Measurements from ENCODE around the gene VKORC1. TPM values are rescaled to one million over a fixed set of nuclear protein-coding genes. Genes with fewer than 3 reads are reported as not detected.

VKORC1 gene
- total and polyA plus RNA-seq, 2 experiments from 2014 or later, result 105 to 195 TPM

DNA sequence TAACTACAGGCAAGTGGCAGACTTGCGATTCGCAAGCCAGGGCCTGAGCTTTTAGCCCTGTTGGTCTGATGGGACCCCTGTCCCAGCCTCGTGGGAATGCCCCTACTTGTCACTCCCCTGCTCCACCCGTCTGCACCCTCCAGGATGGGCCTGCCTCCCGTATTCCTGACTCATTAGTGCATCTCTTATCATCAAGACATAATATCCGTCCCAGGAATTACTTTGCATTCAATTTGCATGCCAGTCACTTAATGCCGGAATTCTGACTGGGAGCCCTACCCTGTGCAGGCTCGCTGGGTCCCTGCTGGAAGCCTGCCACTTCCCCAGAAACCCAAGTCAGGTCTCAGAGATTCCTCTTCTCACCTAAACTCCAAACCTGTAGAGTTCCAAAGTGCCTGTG, 9.2 kb downstream of the VKORC1 start:
- Histone ChIP-seq H3K4me2 (no peak overlapping the region), H3K79me2 (no peaks in the 10 kb centered on the region), H3K27ac (no peak overlapping the region), H3K36me3 (replicated peaks; ENCODE audit: insufficient read depth, low read depth) (no peaks in the 10 kb centered on the region), H3K27me3 (no peaks in the 10 kb centered on the region), H4K20me1 (ENCODE audit: insufficient read depth, poor library complexity, severe bottlenecking) (no peaks in the 10 kb centered on the region), H3K4me3 (no peak overlapping the region), H3K9me3 (ENCODE audit: low read depth) (no peaks in the 10 kb centered on the region), H2AFZ (no peak overlapping the region), H3K4me1 (ENCODE audit: insufficient read depth) (no peaks in the 10 kb centered on the region), H3K9me2 (replicated peaks; ENCODE audit: insufficient read depth) (no peaks in the 10 kb centered on the region)
- DNase-seq (ENCODE audit: low spot score), result no peak
- 83% methylated on average over 8 of the region's 8 CpGs for WGBS (ENCODE audit: low lambda C conversion rate, missing lambda C conversion rate)
- TF ChIP-seq, protein P1, sequence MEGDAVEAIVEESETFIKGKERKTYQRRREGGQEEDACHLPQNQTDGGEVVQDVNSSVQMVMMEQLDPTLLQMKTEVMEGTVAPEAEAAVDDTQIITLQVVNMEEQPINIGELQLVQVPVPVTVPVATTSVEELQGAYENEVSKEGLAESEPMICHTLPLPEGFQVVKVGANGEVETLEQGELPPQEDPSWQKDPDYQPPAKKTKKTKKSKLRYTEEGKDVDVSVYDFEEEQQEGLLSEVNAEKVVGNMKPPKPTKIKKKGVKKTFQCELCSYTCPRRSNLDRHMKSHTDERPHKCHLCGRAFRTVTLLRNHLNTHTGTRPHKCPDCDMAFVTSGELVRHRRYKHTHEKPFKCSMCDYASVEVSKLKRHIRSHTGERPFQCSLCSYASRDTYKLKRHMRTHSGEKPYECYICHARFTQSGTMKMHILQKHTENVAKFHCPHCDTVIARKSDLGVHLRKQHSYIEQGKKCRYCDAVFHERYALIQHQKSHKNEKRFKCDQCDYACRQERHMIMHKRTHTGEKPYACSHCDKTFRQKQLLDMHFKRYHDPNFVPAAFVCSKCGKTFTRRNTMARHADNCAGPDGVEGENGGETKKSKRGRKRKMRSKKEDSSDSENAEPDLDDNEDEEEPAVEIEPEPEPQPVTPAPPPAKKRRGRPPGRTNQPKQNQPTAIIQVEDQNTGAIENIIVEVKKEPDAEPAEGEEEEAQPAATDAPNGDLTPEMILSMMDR (IDR thresholded peaks at IDR 0.05; ENCODE audit: poor library complexity), result no peak
- no peak for TF ChIP-seq EZH2phosphoT487 (IDR thresholded peaks at IDR 0.05; ENCODE audit: low read depth, severe bottlenecking, unreplicated experiment)
- no peak for TF ChIP-seq EZH2 (IDR thresholded peaks at IDR 0.05; ENCODE audit: borderline replicate concordance)

DNA sequence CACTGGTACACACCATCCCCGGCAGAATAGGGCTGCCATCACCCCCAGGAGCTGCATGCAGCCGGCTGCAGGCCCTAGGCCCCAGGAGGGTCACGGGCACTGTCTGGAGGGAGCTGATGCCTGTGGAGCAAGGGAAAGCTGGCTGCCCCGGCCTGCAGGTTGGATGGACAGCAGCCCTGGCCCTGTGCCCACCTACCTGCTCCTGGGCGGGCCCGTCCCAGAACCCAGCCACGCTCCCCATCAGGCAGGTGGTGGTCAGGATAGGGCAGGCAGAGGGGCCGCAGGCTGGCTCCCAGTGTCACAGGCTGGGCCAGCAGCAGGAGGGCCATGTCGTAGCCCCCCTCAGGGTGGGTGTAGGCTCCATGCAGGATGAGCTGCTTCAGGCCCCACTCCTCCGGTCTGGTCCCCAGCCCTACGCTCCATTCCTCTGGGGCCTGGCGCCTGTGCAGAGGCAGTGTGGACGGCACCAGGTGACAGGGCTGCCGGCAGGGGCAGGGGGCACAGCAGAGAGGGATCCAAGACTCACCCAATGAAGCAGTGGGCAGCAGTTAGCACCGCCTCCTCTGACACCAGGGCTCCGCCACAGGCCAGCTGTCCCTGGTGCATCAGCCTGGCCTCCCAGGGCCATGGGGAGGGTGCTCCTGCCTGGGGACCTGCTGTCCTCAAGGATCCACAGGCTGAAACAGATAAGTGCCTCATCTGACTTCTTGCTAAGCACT, 9.9 kb downstream of the VKORC1 start:
- Histone ChIP-seq H3K4me3 (no peak overlapping the region), H3K9me2 (replicated peaks; ENCODE audit: insufficient read depth) (no peaks in the 10 kb centered on the region), H3K79me2 (no peaks in the 10 kb centered on the region), H3K27me3 (no peaks in the 10 kb centered on the region), H3K9me3 (ENCODE audit: low read depth) (no peaks in the 10 kb centered on the region), H3K27ac (no peak overlapping the region), H4K20me1 (ENCODE audit: insufficient read depth, poor library complexity, severe bottlenecking) (no peaks in the 10 kb centered on the region), H3K4me2 (no peak overlapping the region), H3K4me1 (ENCODE audit: insufficient read depth) (no peaks in the 10 kb centered on the region), H2AFZ (no peak overlapping the region), H3K36me3 (replicated peaks; ENCODE audit: insufficient read depth, low read depth) (no peaks in the 10 kb centered on the region)
- peak; percentile 4 for DNase-seq (ENCODE audit: low spot score)
- 93% methylated on average over 15 of the region's 16 CpGs for WGBS (ENCODE audit: low lambda C conversion rate, missing lambda C conversion rate)
- TF ChIP-seq EZH2 (IDR thresholded peaks at IDR 0.05; ENCODE audit: borderline replicate concordance) (no peak), EZH2phosphoT487 (IDR thresholded peaks at IDR 0.05; ENCODE audit: low read depth, severe bottlenecking, unreplicated experiment) (no peak)
- TF ChIP-seq, protein P1 (IDR thresholded peaks at IDR 0.05; ENCODE audit: poor library complexity), result no peak

DNA sequence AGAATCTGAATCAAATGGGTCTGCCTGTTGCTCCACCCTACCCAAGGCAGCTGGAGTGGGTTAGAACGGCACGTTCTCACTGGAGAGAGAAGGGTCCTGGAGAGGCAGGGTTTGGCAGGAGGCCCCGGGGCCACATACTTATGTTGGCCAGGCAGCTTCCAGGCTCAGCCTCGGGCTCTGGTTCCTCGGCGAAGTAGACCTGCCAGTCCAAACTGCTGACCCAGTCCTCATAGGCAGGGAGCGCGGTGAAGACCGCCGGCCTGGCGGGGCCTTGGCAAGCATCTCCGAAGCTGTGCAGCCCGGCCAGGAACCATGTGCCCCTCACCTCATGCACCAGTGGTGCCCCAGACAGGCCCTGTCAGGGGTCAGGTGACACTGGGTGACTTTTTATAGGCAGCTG, 10.6 kb downstream of the VKORC1 start:
- Histone ChIP-seq H3K36me3 (replicated peaks; ENCODE audit: insufficient read depth, low read depth) (no peaks in the 10 kb centered on the region), H4K20me1 (ENCODE audit: insufficient read depth, poor library complexity, severe bottlenecking) (no peaks in the 10 kb centered on the region), H3K4me1 (ENCODE audit: insufficient read depth) (no peaks in the 10 kb centered on the region), H3K4me2 (no peak overlapping the region), H3K9me3 (ENCODE audit: low read depth) (no peaks in the 10 kb centered on the region), H3K27ac (no peak overlapping the region), H3K9me2 (replicated peaks; ENCODE audit: insufficient read depth) (no peaks in the 10 kb centered on the region), H3K27me3 (no peaks in the 10 kb centered on the region), H3K79me2 (no peaks in the 10 kb centered on the region), H2AFZ (no peak overlapping the region), H3K4me3 (no peak overlapping the region)
- peak; percentile 4 for DNase-seq (ENCODE audit: low spot score)
- WGBS (ENCODE audit: low lambda C conversion rate, missing lambda C conversion rate), result 97% methylated on average over 13 of the region's 13 CpGs
- TF ChIP-seq, protein P1 (IDR thresholded peaks at IDR 0.05; ENCODE audit: poor library complexity), result no peak
- TF ChIP-seq EZH2phosphoT487 (IDR thresholded peaks at IDR 0.05; ENCODE audit: low read depth, severe bottlenecking, unreplicated experiment), result no peak
- TF ChIP-seq EZH2 (IDR thresholded peaks at IDR 0.05; ENCODE audit: borderline replicate concordance), result no peak
